HG02970 (cell line): ENCODE results near the gene SLC36A2.
A peak's percentile ranks its signal among the peaks of the same experiment; 100 is the strongest.
"Not testable (repeated sequence)": the region's sequence is repeated elsewhere in the genome, so short reads cannot be mapped to it uniquely, and the experiment has no call there.

ENCODE experiments used
- ATAC-seq: cut with Tn5 transposase; IDR thresholded peaks from one replicate; pipeline ENCODE4 v1.9.1; 2021; ENCODE audit warnings: mild to moderate bottlenecking, moderate library complexity, moderate number of reproducible peaks; ENCODE audit not compliant: unreplicated experiment, low FRiP score

The SLC36A2 gene

GRCh38 chr5:151328734-151329133 is 18.6 kb downstream of the SLC36A2 start:
- no peak for ATAC-seq

GRCh38 chr5:151327585-151327984 is 19.8 kb downstream of the SLC36A2 start:
- no peak for ATAC-seq

GRCh38 chr5:151326266-151326665 is 21.1 kb downstream of the SLC36A2 start:
- no peak for ATAC-seq

- ATAC-seq, result no peak
Observed at GRCh38 chr5:151320481-151320880, 26.9 kb downstream of the SLC36A2 start.

- no peak for ATAC-seq
Observed at GRCh38 chr5:151318850-151319732, 28.3 kb downstream of the SLC36A2 start.

GRCh38 chr5:151317871-151318270 is 29.5 kb downstream of the SLC36A2 start:
- no peak for ATAC-seq

- ATAC-seq, result peak; percentile 58
Observed at GRCh38 chr5:151315998-151316597, 31.3 kb downstream of the SLC36A2 start.

GRCh38 chr5:151313357-151313756 is 34.0 kb downstream of the SLC36A2 start:
- no peak for ATAC-seq

GRCh38 chr5:151312756-151313324 is 34.5 kb downstream of the SLC36A2 start:
- ATAC-seq, result no peak

GRCh38 chr5:151310932-151311331 is 36.4 kb downstream of the SLC36A2 start:
- no peak for ATAC-seq

GRCh38 chr5:151309821-151310220 is 37.5 kb downstream of the SLC36A2 start:
- not testable (repeated sequence) for ATAC-seq

- ATAC-seq, result not testable (repeated sequence)
Observed at GRCh38 chr5:151309266-151309665, 38.1 kb downstream of the SLC36A2 start.

- no peak for ATAC-seq
Observed at GRCh38 chr5:151303666-151304065, 43.7 kb downstream of the SLC36A2 start, which contains the start of gene SLC36A3. Gene SLC36A3, minus strand, starts transcription at chr5:151303766. Its CDS starts 412 bp downstream, at chr5:151303354.

- no peak for ATAC-seq
Observed at GRCh38 chr5:151298063-151298855, 49.1 kb downstream of the SLC36A2 start.

GRCh38 chr5:151296974-151297373 is 50.4 kb downstream of the SLC36A2 start:
- no peak for ATAC-seq

GRCh38 chr5:151296478-151296830 is 50.9 kb downstream of the SLC36A2 start:
- ATAC-seq, result no peak

GRCh38 chr5:151295791-151296477 is 51.4 kb downstream of the SLC36A2 start:
- no peak for ATAC-seq

- no peak for ATAC-seq
Observed at GRCh38 chr5:151295138-151295537, 52.2 kb downstream of the SLC36A2 start.

GRCh38 chr5:151293624-151294023 is 53.7 kb downstream of the SLC36A2 start:
- no peak for ATAC-seq

GRCh38 chr5:151288180-151288579 is 59.2 kb downstream of the SLC36A2 start:
- ATAC-seq, result no peak
